ENCODE results near the gene P2RX4. TPM values are rescaled to one million over a fixed set of nuclear protein-coding genes. Genes with fewer than 3 reads are reported as not detected.

Gene P2RX4
- total and polyA plus RNA-seq, 9 of the 15 experiments (the other 6 are each of a cell fraction or from before 2014, with no cell fraction given), result 6.6 to 21.5 (median 11.7) TPM

GRCh38 chr12:121222847-121223246, 12.9 kb downstream of the P2RX4 start:
- no peak for ATAC-seq
- Histone ChIP-seq H3K27ac (ENCODE audit: extremely low read depth, low read depth, low read length) (no peak overlapping the region), H3K36me3 (ENCODE audit: control insufficient read depth, insufficient read depth, low read length) (peaks cover 9% of the 10 kb centered on the region; the same call in 1 of the 3 replicates), H3K9ac (ENCODE audit: insufficient read depth in 1 of 2, low read depth in 2 of 2, low read length in 2 of 2) (no peak overlapping the region), H3K4me1 (replicated peaks in 1 of 2; ENCODE audit: control insufficient read depth in 2 of 2, insufficient read depth in 2 of 2, low read length in 2 of 2) (peaks cover 4 to 6% of the 10 kb centered on the region in 2 experiments; a peak in 4 of 5 replicates), H4K20me1 (replicated peaks; ENCODE audit: control insufficient read depth, insufficient read depth, low read length) (no peaks in the 10 kb centered on the region), H3K79me2 (ENCODE audit: control insufficient read depth, insufficient read depth, low read length) (no peaks in the 10 kb centered on the region), H3K9me3 (replicated peaks; ENCODE audit: control insufficient read depth, insufficient read depth, low read depth, low read length) (no peaks in the 10 kb centered on the region), H2AFZ (ENCODE audit: low read depth, low read length) (no peak overlapping the region), H3K4me2 (ENCODE audit: insufficient read depth, low read length) (no peak overlapping the region), H3K27me3 (ENCODE audit: control insufficient read depth in 2 of 2, insufficient read depth in 2 of 2, low read length in 2 of 2) (no peaks in the 10 kb centered on the region), H3K9me1 (ENCODE audit: control insufficient read depth, insufficient read depth, low read length) (peaks cover 8% of the 10 kb centered on the region), H3K4me3 (no peak overlapping the region)
- POLR2A ChIA-PET, result interaction anchor here (0.6 to 1.0 kb wide), 4 partner anchors 9 to 502 kb away, joined by 3 to 4 read pairs (median 3); no protein-coding TSS in a partner anchor
- in situ Hi-C loops (cut with MboI), result no loop called here
- FAIRE-seq, result no peak
- intact Hi-C loops (cut with micrococcal nuclease), result no loop called here
- CTCF ChIA-PET (ENCODE audit: low intra/inter-chr PET ratio), result no interaction called here
- BruUV-seq (replicated peaks), result no TSS peak
- DNase-seq (ENCODE audit: extremely low read depth in 1 of 4, low spot score in 3 of 4), result no peak
- WGBS (ENCODE audit: insufficient coverage, low coverage, missing lambda C conversion rate), result 90% methylated on average over 10 of the region's 10 CpGs
- TF ChIP-seq ZNF316 (IDR thresholded peaks at IDR 0.05) (no peak), SOX6 (IDR thresholded peaks at IDR 0.05) (no peak), CBX2 (IDR thresholded peaks at IDR 0.05; ENCODE audit: insufficient read depth, low read length, poor library complexity, severe bottlenecking) (no peak), ZNF143 (CRISPR knock-in tag; IDR thresholded peaks at IDR 0.05) (no peak), TRIM28 (IDR thresholded peaks at IDR 0.05) (no peak), PRMT5 (CRISPR knock-in tag; IDR thresholded peaks at IDR 0.05) (no peak), AFF1 (IDR thresholded peaks at IDR 0.05; ENCODE audit: low read depth in 1 of 2, partially characterized antibody in 2 of 2) (no peak), TCFL5 (CRISPR knock-in tag; conservative IDR thresholded peaks at IDR 0.05) (no peak)
